Measurements from ENCODE around the gene GMPR. TPM values are rescaled to one million over a fixed set of nuclear protein-coding genes. Genes with fewer than 3 reads are reported as not detected.

GMPR gene
- 10 to 100 TPM; 15.0 to 26.5 (median 18.4) TPM for total RNA-seq
- polyA plus RNA-seq: 1 to 10 TPM; 2.8 to 7.7 (median 3.0) TPM

- H3K27ac ChIP-seq: peak within 1 kb of the TSS; percentile 81 to 87 (median 82)
- H3K4me1 ChIP-seq: peaks cover 0 to 59% (median 39%) of the 10 kb centered on the region in 4 donors
- H3K4me3 ChIP-seq: peak within 1 kb of the TSS; percentile 56 to 76 (median 63)
- H3K36me3 ChIP-seq: no peaks in the 10 kb centered on the region
- intact Hi-C loops (cut with DNase I): loop anchor here (5.0 kb wide), 3 partner anchors 39 to 169 kb away; no protein-coding TSS in a partner anchor
- 1 to 4% methylated on average over 84 of the region's 84 CpGs for WGBS, 2 donors
- peak; percentile 90 for DNase-seq
- H3K9me3 ChIP-seq: no peaks in the 10 kb centered on the region
- TF ChIP-seq POLR2AphosphoS5 (IDR thresholded peaks at IDR 0.05): peak in 3 of 4 donors; percentile 48 to 73 (median 71)
- TF ChIP-seq POLR2A (IDR thresholded peaks at IDR 0.05): peak in 1 of 2 donors; percentile 13
- TF ChIP-seq EP300 (IDR thresholded peaks at IDR 0.05): no peak
- no peak for TF ChIP-seq CTCF (IDR thresholded peaks at IDR 0.05)
- no peaks in the 10 kb centered on the region for H3K27me3 ChIP-seq
These were observed at the start of gene GMPR for GRCh38 chr6:16238057-16238962. Gene GMPR, plus strand, starts transcription at chr6:16238587. Its CDS starts 107 bp downstream, at chr6:16238694.

GRCh38 chr6:16190214-16190613 is 48.2 kb upstream of the GMPR start:
- peak overlapping the region in 1 of 4 donors; percentile 24 for H3K27ac ChIP-seq

GRCh38 chr6:16196260-16196983 is 42.0 kb upstream of the GMPR start:
- H3K9me3 ChIP-seq: no peaks in the 10 kb centered on the region
- TF ChIP-seq EP300 (IDR thresholded peaks at IDR 0.05): no peak
- no peak for TF ChIP-seq POLR2A (IDR thresholded peaks at IDR 0.05)
- no peak for TF ChIP-seq POLR2AphosphoS5 (IDR thresholded peaks at IDR 0.05)
- no peak for TF ChIP-seq CTCF (IDR thresholded peaks at IDR 0.05)
- no peak for DNase-seq
- H3K27me3 ChIP-seq: no peaks in the 10 kb centered on the region
- H3K4me3 ChIP-seq: peak overlapping the region in 2 of 4 donors; percentile 12 to 18
- no peaks in the 10 kb centered on the region for H3K36me3 ChIP-seq
- intact Hi-C loops (cut with DNase I): no loop called here
- H3K4me1 ChIP-seq: peaks cover 0 to 7% (median 0%) of the 10 kb centered on the region in 4 donors
- no peak overlapping the region for H3K27ac ChIP-seq
- WGBS, 2 donors: 86 to 94% methylated on average over 14 of the region's 14 CpGs

More at GRCh38 chr6:16190214-16190613, 48.2 kb upstream of the GMPR start:
- DNase-seq: no peak
- no peaks in the 10 kb centered on the region for H3K9me3 ChIP-seq
- H3K4me3 ChIP-seq: no peak overlapping the region
- TF ChIP-seq POLR2AphosphoS5 (IDR thresholded peaks at IDR 0.05) (no peak), POLR2A (IDR thresholded peaks at IDR 0.05) (no peak), EP300 (IDR thresholded peaks at IDR 0.05) (no peak), CTCF (IDR thresholded peaks at IDR 0.05) (no peak)
- intact Hi-C loops (cut with DNase I): no loop called here
- H3K36me3 ChIP-seq: no peaks in the 10 kb centered on the region
- H3K27me3 ChIP-seq: no peaks in the 10 kb centered on the region
- peaks cover 0 to 12% (median 3%) of the 10 kb centered on the region in 4 donors for H3K4me1 ChIP-seq
- 46 to 75% methylated on average over 1 of the region's 1 CpG for WGBS, 2 donors

- Histone ChIP-seq H3K4me1 (peaks cover 0 to 7% (median 0%) of the 10 kb centered on the region in 4 donors), H3K9me3 (no peaks in the 10 kb centered on the region), H3K4me3 (peak overlapping the region in 2 of 4 donors; percentile 12 to 18), H3K27me3 (no peaks in the 10 kb centered on the region), H3K36me3 (no peaks in the 10 kb centered on the region), H3K27ac (no peak overlapping the region)
- no peak for DNase-seq
- intact Hi-C loops (cut with DNase I): no loop called here
- 84 to 85% methylated on average over 19 of the region's 19 CpGs for WGBS, 2 donors
- TF ChIP-seq CTCF (IDR thresholded peaks at IDR 0.05): no peak
- TF ChIP-seq EP300 (IDR thresholded peaks at IDR 0.05): no peak
- no peak for TF ChIP-seq POLR2AphosphoS5 (IDR thresholded peaks at IDR 0.05)
- no peak for TF ChIP-seq POLR2A (IDR thresholded peaks at IDR 0.05)
These were observed 41.3 kb upstream of the GMPR start for GRCh38 chr6:16196984-16197546.
